MM.1S (cell line): Measurements from ENCODE around the gene ZSCAN30.

ENCODE experiments used
- EZH2 ChIP-seq: fragments of 300-600 bp; sonication (generic); optimal IDR thresholded peaks from 2 replicates; pipeline ENCODE3; 2017; ENCODE audit warnings: low read depth, mild to moderate bottlenecking, antibody characterized with exemption, low read length, mixed read lengths
- EZH2phosphoT487 ChIP-seq: fragments of 300-600 bp; sonication (generic); IDR thresholded peaks from 2 replicates; pipeline ENCODE4 v1.6.1; 2018; ENCODE audit warnings: antibody characterized with exemption, low read length
- TF ChIP-seq, protein P1 (sequence below): fragments of 300-600 bp; sonication (generic); IDR thresholded peaks from 2 replicates; pipeline ENCODE4 v1.5.1; 2016; ENCODE audit warnings: antibody characterized with exemption, low read length, mixed read lengths

GRCh38 chr18:35311496-35311895 lies 21.5 kb upstream of the ZSCAN30 start:
- TF ChIP-seq, protein P1, sequence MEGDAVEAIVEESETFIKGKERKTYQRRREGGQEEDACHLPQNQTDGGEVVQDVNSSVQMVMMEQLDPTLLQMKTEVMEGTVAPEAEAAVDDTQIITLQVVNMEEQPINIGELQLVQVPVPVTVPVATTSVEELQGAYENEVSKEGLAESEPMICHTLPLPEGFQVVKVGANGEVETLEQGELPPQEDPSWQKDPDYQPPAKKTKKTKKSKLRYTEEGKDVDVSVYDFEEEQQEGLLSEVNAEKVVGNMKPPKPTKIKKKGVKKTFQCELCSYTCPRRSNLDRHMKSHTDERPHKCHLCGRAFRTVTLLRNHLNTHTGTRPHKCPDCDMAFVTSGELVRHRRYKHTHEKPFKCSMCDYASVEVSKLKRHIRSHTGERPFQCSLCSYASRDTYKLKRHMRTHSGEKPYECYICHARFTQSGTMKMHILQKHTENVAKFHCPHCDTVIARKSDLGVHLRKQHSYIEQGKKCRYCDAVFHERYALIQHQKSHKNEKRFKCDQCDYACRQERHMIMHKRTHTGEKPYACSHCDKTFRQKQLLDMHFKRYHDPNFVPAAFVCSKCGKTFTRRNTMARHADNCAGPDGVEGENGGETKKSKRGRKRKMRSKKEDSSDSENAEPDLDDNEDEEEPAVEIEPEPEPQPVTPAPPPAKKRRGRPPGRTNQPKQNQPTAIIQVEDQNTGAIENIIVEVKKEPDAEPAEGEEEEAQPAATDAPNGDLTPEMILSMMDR = no peak
- TF ChIP-seq EZH2phosphoT487 = no peak
- no peak for TF ChIP-seq EZH2
